ENCODE results near the gene LBX2. TPM values are rescaled to one million over a fixed set of nuclear protein-coding genes. Genes with fewer than 3 reads are reported as not detected.

The LBX2 gene
- total RNA-seq, 1 experiment from 2014 or later = 0.97 TPM

- no peak for DNase-seq (ENCODE audit: low spot score)
Observed at GRCh38 chr2:74457549-74458131, 41.8 kb downstream of the LBX2 start.

GRCh38 chr2:74457129-74457548, 42.3 kb downstream of the LBX2 start:
- no peak for DNase-seq (ENCODE audit: low spot score)

- DNase-seq (ENCODE audit: low spot score) = peak; percentile 94
Observed at GRCh38 chr2:74454654-74455511, 44.5 kb downstream of the LBX2 start, which contains the start of gene INO80B. TSS of gene INO80B (plus strand) at chr2:74455087. CDS start at chr2:74455117, 30 bp downstream.

- DNase-seq (ENCODE audit: low spot score) = no peak
Observed at GRCh38 chr2:74450570-74451190, 48.7 kb downstream of the LBX2 start.

GRCh38 chr2:74448771-74449170, 50.6 kb downstream of the LBX2 start:
- DNase-seq (ENCODE audit: low spot score) = no peak

Other genes starting within 250 kb of the LBX2 start
- gene SLC4A5, start 156.2 kb downstream of the LBX2 start, total RNA-seq (2014; rRNA removed; shearing (Covaris generic)) = 0.02 and 0.23 TPM in 2 replicates
- gene DCTN1, start 119.3 kb downstream of the LBX2 start, total RNA-seq (2014; rRNA removed; shearing (Covaris generic)) = 55.1 and 67.2 TPM in 2 replicates
- 0.53 and 0.70 TPM in 2 replicates for gene C2orf81, start 78.0 kb downstream of the LBX2 start, total RNA-seq (2014; rRNA removed; shearing (Covaris generic))
- gene WDR54, start 77.9 kb downstream of the LBX2 start, total RNA-seq (2014; rRNA removed; shearing (Covaris generic)) = 32.6 and 43.4 TPM in 2 replicates
- 9.4 and 10.5 TPM in 2 replicates for gene RTKN, start 57.7 kb downstream of the LBX2 start, total RNA-seq (2014; rRNA removed; shearing (Covaris generic))
- 30.1 and 55.7 TPM in 2 replicates for gene INO80B, start 44.5 kb downstream of the LBX2 start, total RNA-seq (2014; rRNA removed; shearing (Covaris generic))
- gene WBP1, start 41.2 kb downstream of the LBX2 start, total RNA-seq (2014; rRNA removed; shearing (Covaris generic)) = 86.8 and 93.9 TPM in 2 replicates
- 43.1 and 52.7 TPM in 2 replicates for gene MOGS, start 34.2 kb downstream of the LBX2 start, total RNA-seq (2014; rRNA removed; shearing (Covaris generic))
- gene MRPL53, start 26.9 kb downstream of the LBX2 start, total RNA-seq (2014; rRNA removed; shearing (Covaris generic)) = 25.3 and 42.4 TPM in 2 replicates
- 1.8 and 2.2 TPM in 2 replicates for gene CCDC142, start 16.6 kb downstream of the LBX2 start, total RNA-seq (2014; rRNA removed; shearing (Covaris generic))
- gene TTC31, start 16.5 kb downstream of the LBX2 start, total RNA-seq (2014; rRNA removed; shearing (Covaris generic)) = 9.2 and 10.7 TPM in 2 replicates
- 17.0 and 25.7 TPM in 2 replicates for gene PCGF1, start 8.1 kb upstream of the LBX2 start, total RNA-seq (2014; rRNA removed; shearing (Covaris generic))
- gene TLX2, start 14.8 kb upstream of the LBX2 start, total RNA-seq (2014; rRNA removed; shearing (Covaris generic)) = not detected in 2 replicates
- not detected in 2 replicates for gene DQX1, start 26.6 kb upstream of the LBX2 start, total RNA-seq (2014; rRNA removed; shearing (Covaris generic))
- gene AUP1, start 30.1 kb upstream of the LBX2 start, total RNA-seq (2014; rRNA removed; shearing (Covaris generic)) = 95.4 and 102 TPM in 2 replicates
- 40.5 and 49.5 TPM in 2 replicates for gene HTRA2, start 30.3 kb upstream of the LBX2 start, total RNA-seq (2014; rRNA removed; shearing (Covaris generic))
- 2.0 and 2.4 TPM in 2 replicates for gene LOXL3, start 54.3 kb upstream of the LBX2 start, total RNA-seq (2014; rRNA removed; shearing (Covaris generic))
- gene DOK1, start 55.1 kb upstream of the LBX2 start, total RNA-seq (2014; rRNA removed; shearing (Covaris generic)) = 0.84 and 2.1 TPM in 2 replicates
- gene M1AP, start 148.7 kb upstream of the LBX2 start, total RNA-seq (2014; rRNA removed; shearing (Covaris generic)) = not detected in 2 replicates
- gene SEMA4F, start 154.6 kb upstream of the LBX2 start, total RNA-seq (2014; rRNA removed; shearing (Covaris generic)) = 6.5 and 6.8 TPM in 2 replicates

Measured in H4 (cell line).